ENCODE measurements around the gene RPS13.
"Not testable (repeated sequence)": the region's sequence is repeated elsewhere in the genome, so short reads cannot be mapped to it uniquely, and the experiment has no call there.

The RPS13 gene

DNA sequence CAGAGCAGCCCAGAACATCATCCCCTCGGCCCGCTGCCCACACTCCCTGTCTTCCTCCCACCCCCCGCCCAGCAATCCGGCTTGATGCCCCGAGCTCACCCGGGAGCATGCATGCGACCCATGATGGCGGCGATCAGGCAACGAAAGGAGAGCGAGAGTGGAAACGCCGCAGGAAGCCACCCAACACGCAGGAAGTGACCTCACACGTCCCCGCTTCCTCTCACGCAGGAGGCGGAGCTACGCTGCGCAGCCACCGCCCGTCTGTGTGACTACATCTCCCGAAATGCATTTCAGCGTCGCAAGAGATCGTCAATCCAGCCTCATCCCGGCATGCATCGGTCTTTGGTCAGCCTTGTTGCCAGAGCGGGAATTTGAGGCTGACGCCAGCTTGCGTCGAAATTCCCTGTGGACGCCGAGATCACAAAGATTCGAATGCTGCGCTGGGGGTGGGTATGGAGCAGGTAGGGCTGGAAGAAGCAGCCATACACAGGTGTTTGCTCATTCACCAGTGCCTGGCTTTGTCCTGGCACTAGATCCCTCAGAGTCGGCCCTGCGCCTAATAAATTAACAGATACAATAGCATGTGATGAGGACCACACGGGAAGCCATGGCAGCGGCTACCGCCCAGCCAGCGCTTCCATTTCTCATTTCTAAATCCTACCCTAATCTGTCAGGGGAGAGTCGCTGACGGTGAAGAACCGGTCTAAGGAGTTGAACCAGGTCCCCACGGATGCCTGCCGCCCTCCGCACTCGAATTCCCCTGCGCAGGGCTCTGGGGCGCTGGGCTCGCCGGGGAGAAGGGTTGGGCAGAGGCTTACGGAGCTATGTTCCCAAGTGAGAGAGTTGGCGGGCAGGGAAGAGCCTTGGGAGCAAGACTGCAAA lies at the start of gene RPS13:
TSS of gene RPS13 (minus strand) at position 148 of the 882 bp plus-strand sequence. CDS start at position 122, 26 bp downstream.
- FAIRE-seq (peak; percentile 97), DNase-seq (ENCODE audit: insufficient read length, low spot score) (peak; percentile 83)

DNA sequence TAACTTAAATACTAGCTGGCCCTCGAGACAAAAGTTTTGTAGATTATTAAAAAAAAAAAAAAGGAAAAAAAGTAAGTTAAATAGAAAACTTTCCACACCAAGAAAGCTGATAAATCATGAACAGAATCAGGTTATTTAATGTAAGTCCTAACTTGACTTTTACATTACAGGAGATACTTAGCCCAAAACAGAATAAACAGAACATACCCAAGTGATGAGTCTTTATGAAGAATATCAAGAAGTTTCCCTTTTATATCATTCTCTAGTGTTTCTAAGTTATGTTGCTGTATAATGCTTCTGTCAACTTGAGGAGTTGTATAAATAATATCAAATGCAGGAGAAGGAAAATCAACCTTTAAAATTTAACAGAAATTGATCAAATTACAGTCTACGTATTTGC lies 44.5 kb upstream of the RPS13 start:
- no peak for FAIRE-seq
- no peak for DNase-seq (ENCODE audit: insufficient read length, low spot score)

DNA sequence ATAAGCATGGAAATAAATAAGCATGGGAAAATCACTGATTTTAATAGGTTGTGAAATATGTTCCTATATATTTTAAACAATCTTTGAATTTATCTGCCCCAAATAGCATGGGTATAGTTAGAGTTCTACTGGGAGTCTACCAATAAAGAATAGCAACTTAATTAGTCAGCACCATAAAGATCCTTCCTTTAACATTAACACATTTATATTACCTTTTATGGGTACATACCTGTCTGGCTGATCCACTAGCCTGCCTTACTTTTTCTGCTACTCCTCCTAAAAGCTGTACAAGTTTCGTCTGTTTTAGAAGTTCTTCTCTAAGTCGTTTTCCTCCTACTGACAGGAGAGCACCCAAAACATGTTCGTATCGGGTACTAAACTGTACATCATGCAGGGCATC lies 39.8 kb upstream of the RPS13 start:
- DNase-seq (ENCODE audit: insufficient read length, low spot score), result no peak
- no peak for FAIRE-seq

DNA sequence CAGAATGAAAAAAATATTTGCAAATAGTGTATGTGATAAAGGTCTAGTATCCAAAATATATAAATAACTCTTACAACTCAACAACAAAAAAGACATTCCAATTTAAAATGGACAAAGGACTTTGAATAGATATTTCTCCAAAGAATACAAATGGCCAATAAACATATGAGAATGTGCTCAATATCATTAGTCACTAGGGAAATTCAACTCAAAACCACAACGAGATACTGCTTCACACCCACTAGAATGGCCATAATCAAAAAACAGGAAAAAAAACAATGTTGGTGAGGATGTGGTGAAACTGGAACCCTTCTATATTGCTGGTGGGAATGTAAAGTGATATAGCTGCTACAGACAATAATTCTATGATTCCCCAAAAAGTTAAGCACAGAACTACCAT lies 38.6 kb upstream of the RPS13 start:
- no peak for FAIRE-seq
- DNase-seq (ENCODE audit: insufficient read length, low spot score), result no peak

DNA sequence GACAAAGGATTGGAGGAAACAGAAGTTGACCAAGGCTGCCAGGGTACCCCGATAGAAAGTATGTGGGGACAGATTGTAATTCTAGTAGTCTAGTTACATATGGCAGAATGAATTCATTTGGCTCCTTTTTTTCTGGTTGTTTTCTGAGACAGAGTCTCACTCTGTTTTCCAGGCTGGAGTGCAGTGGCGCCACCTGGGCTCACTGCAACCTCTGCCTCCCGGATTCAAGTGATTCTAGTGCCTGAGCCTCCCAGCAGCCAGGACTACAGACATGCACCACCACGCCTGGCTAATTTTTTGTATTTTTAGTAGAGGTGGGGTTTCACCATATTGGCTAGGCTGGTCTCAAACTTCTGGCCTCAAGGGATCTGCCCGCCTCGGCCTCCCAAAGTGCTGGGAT lies 30.3 kb upstream of the RPS13 start:
- not testable (repeated sequence) for FAIRE-seq

DNA sequence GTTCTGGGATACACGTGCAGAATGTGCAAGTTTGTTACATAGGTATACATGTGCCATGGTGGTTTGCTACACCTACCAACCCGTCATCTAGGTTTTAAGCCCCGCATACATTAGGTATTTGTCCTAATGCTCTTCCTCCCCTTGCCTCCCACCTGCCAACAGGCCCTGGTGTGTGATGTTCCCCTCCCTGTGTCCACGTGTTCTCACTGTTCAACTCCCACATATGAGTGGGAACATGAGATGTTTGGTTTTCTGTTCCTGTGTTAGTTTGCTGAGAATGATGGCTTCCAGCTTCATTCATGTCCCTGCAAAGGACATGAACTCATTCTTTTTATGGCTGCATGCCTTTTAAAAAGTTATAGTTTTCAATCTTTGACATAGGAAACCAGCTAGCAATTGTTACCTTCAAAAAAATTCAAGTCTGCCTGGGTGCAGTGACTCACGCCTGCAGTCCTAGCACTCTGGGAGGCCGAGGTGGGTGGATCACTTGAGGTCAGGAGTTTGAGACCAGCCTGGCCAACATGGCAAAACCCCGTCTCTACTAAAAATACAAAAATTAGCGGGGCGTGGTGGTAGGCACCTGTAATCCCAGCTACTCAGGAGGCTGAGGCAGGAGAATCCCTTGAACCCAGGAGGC lies 28.1 kb upstream of the RPS13 start:
- DNase-seq (ENCODE audit: insufficient read length, low spot score); FAIRE-seq: not testable (repeated sequence)

More for the DNA sequence above, 30.3 kb upstream of the RPS13 start:
- not testable (repeated sequence) for DNase-seq (ENCODE audit: insufficient read length, low spot score)

DNA sequence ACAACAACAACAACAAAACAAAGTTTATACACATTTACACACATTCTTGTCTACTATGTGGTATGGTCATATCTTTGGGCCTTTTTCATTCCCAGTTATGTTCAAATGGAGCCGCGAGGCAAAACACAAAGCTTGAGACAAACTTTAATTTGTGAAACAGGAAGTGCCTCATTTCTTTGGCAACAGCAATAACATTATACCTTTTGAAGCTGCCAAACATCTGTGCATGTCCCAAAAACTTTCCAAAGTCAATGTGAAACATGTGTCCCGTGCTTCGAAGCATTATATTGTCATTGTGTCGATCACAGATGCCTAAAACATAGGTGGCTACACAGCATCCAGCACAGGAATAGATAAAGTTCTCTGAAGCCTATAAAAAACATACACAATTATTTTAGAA lies 25.0 kb upstream of the RPS13 start:
- DNase-seq (ENCODE audit: insufficient read length, low spot score) (no peak), FAIRE-seq (no peak)

DNA sequence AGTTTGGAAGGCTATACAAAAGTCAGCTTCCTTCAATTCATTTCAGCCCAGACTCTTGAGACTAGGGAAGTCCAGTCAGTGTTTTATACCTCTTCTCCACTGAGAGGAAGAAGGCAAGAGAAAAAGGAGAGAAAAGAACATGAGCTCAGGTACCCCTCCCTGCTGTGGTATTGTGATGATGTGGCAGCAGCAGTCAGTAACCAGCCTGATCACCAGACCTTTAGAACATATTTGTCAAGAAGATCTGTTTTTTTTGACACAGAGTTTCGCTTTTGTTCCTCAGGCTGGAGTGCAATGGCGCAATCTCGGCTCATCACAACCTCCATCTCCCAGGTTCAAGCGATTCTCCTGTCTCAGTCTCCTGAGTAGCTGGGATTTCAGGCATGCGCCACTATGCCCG lies 21.2 kb upstream of the RPS13 start:
- FAIRE-seq, result no peak
- no peak for DNase-seq (ENCODE audit: insufficient read length, low spot score)

DNA sequence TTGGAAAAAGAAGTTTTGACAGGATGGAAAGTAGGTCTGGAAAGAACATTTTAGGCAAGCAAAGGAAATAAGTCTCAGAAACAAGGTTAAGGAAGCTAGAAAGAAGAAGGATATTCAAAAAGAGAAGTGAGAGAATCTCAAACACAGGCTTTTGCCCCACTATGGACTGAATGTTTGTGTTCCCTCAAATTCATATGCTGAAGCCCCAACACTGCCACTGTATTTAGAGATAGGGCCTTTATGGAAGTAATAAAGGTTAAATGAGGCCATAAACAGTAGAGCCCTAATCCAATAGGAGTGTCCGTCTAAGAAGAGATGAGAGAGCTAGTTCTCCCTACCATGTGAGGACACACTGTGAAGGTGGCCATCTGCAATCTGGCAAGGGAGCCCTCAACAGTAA lies 20.6 kb upstream of the RPS13 start:
- no peak for FAIRE-seq
- DNase-seq (ENCODE audit: insufficient read length, low spot score), result no peak

DNA sequence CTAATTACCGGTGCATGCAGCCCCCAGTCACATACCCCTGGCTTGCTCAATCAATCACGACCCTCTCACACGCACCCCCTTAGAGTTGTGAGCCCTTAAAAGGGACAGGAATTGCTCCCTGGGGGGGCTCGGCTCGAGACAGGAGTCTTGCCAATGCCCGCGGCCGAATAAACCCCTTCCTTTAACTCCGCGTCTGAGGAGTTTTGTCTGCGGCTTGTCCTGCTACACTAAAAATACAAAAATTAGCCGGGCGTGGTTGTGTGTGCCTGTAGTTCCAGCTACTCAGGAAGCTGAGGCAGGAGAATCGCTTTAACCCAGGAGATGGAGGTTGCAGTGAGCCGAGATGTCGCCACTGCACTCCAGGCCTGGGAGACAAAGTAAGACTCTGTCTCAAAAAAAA lies 8.5 kb upstream of the RPS13 start:
- not testable (repeated sequence) for FAIRE-seq; DNase-seq (ENCODE audit: insufficient read length, low spot score)

DNA sequence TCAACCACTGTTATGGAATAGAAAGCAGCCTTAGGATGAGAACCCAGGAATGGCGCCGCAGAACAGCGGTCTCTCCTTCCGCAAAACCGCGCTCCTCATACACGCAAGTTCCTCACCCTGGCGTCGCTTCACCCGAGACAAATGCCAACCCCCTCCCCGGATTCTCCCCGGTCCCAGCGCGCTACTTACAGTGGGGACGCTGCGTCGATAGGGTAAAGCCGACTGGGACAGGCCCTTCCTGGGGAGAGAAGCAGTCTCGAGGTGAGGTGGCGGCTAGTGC lies 287 bp downstream of the RPS13 start:
- DNase-seq (ENCODE audit: insufficient read length, low spot score), result no peak
- FAIRE-seq, result no peak

DNA sequence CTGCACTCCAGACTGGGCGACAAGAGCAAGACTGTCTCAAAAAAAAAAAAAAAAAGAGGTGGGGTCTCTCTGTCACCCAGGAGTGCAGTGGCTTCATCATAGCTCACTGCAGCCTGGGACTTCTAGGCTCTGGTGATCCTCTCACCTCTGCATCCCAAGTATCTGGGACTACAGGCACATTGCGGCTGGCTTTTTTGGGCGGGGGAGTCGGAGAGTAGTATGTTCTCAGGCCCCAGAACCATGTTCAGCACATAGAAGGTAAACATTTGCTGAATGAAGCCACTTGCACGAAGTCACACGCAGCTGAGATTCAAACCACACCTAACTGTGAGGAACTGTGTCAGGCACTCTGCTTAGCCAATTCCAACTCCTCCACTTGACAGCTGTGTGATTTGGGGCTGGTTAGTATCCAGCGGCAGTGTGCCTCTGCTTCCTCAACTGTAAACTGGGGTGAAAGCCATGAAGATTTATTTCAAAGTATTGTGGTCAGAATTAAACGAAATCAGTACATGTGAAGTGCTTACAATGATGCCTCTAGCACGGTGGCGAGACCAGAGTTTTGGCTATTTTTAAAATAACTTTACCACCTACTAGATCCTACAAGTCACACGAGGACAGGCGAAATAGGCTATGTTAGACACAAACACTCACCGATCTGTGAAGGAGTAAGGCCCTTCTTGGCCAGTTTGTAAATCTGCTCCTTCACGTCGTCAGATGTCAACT lies 789 bp downstream of the RPS13 start:
- FAIRE-seq (no peak), DNase-seq (ENCODE audit: insufficient read length, low spot score) (no peak)

DNA sequence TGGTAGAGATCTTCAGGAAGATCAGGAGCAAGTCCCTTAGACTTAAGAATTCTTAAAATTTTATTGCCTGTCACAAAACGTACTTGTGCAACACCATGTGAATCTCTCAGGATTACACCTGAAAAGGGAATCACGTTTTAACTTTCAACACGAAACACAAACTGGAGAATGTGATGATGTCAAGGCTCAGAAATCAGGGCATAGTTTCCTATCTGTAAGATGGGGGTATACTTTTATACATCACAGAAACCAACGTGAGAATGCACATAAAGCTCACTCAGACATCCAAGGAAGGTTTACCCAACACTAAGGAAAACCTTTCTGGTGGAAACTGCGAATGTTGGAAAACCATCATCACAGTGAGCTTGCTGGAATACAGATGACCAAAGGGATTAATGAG lies 2.0 kb downstream of the RPS13 start:
- no peak for FAIRE-seq
- no peak for DNase-seq (ENCODE audit: insufficient read length, low spot score)

DNA sequence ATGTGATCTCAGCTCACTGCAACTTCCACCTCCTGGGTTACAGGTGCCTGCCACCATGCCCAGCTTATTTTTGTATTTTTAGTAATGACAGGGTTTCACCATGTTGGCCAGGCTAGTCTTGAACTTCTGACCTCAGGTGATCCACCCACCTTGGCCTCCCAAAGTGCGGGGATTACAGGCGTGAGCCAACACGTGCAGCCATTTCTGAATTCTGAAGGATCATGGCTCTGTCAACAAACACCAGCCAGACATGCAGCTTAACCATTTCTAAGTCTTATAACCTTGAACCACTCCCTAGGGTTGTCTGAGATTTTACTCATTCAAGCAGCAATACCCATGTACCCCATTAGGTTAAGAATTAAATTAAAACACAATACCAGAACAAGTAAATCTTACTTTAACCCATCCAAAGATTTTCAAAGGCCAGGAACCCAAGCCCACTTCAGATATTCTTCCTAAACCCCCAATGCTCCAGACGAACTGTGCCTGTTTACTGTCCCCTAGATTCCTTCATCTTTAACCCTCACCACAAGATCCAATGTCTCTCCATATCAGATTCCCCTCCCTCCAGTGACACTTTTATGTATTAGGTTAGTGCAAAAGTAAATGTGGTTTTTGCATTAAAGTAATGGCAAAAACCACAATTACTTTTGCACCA lies 4.0 kb downstream of the RPS13 start:
- no peak for FAIRE-seq
- no peak for DNase-seq (ENCODE audit: insufficient read length, low spot score)

DNA sequence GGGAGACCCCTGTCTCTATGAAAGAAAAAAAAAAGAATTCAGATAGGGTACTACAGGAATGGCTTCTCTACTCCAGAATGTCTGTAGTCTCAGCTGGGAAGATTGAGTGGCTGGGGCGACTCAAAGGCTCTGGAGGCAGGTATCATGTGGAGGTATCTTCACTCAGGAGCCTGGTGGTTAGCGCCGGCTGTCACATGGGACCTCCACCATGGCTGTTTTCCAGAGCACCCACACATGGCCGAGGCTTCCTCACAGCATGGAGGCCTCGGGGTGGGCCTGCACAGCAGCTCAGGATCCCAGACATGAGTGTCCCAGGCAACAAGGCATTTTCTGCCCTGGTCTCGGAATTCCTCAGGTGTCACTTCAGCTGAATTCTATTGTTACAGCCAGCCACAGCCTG lies 10.1 kb downstream of the RPS13 start:
- DNase-seq (ENCODE audit: insufficient read length, low spot score) (no peak), FAIRE-seq (no peak)

DNA sequence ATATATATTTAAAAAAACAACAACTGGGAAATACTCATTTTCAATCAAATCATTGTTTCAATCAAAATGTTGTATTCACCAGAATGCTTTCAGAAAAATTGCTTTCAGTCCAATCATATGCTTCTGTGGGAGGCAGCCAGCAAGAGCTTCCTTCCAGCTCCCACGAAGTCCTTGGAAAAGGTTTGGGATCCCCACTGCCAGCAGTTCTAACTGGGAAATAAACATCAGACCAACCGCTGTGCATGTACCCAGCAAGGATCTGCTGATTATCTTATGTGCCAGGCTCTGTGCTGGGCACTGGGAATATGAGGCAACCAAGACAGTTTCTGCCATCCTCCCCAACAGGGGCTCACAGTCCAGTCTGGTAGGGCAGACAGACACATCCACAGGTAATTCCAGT lies 10.8 kb downstream of the RPS13 start:
- FAIRE-seq (no peak), DNase-seq (ENCODE audit: insufficient read length, low spot score) (no peak)

DNA sequence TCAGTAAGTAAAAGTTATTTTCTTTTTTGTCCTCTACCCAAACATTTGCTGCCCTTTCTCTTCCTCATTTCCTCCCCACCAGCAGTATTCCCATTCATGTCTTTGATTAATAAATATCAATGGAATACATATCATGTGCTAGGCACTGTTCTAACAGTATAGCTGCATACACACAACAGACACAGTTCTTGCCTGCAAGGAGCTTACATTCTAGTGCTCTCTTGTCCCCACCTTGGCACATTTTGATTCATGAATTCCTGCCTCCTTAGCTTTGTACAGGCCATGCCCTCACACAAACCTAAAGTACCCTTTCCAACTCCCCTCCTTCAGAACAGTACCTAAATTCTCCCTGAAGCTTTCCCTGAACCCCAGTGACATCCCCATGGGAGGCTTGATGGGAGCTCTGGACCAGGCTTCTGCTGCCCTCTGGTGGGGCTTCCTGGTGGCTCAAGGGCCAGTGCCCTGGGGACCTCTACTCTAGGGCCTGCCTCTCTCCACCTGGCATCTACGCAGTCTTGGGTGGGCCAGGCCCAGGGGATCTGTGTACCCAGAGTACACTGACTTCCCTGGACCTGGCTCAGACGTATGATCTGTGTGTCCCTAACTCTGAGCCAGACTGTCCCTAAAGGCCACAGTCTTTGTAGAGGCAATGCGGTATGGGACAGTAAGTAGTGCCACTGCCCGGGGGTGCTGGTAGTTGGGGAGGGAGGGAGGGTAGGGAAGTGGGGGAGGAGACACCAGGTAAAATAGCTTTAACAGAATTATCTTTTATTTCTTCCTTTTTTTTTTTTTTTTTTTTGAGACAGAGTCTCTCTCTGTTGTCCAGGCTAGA lies 14.1 kb downstream of the RPS13 start:
- no peak for FAIRE-seq
- peak; percentile 25 for DNase-seq (ENCODE audit: insufficient read length, low spot score)

DNA sequence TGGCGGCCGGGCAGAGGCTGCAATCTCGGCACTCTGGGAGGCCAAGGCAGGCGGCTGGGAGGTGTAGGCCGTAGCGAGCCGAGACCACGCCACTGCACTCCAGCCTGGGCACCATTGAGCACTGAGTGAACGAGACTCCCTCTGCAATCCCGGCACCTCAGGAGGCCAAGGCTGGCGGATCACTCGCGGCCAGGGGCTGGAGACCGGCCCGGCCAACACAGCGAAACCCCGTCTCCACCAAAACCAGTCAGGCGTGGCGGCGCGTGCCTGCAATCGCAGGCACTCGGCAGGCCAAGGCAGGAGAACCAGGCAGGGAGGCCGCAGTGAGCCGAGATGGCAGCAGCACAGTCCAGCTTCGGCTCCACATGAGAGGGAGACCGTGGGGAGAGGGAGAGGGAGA lies 26.3 kb downstream of the RPS13 start:
- FAIRE-seq; DNase-seq (ENCODE audit: insufficient read length, low spot score): not testable (repeated sequence)

DNA sequence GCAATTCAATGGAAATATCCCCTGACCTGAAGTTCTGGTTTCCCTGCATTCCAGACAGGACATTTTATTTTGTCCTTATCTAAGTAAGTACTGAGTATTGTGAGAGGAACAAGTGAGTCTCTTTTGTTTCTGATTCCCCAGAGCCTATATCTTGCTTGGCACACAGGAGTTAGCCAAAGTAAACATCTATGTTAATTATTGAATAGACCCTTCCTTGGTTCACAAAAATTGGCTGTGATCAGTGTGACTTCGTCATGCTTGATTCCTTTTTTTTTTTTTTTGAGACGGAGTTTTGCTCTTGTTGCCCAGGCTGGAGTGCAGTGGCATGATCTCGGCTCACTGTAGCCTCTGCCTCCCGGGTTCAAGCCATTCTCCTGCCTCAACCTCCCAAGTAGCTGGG lies 29.0 kb downstream of the RPS13 start:
- FAIRE-seq; DNase-seq (ENCODE audit: insufficient read length, low spot score): not testable (repeated sequence)

DNA sequence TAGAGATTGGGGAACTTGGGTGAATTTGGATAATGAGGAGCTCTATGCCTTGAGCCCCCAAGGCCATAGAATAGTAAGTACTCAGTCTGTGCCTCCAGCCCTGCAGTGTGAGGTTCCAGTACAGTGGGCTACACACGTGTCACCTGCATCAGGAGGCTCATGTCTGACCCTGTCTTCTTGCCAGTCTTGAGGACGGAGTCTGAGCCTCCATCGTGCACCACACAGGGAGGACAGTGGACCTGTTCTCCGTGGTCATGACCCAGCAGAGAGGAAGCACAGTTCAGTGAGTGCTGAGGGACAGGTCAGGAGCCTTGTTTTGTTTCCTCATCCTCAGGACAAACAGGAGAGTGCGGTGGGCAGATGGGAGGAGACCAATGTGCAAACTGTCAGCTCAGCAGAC lies 30.8 kb downstream of the RPS13 start:
- DNase-seq (ENCODE audit: insufficient read length, low spot score) (no peak), FAIRE-seq (no peak)

Data from GM19239 (cell line).